Measurements from ENCODE around the gene LIPA. TPM values are rescaled to one million over a fixed set of nuclear protein-coding genes. Genes with fewer than 3 reads are reported as not detected.

Gene LIPA
- total and polyA plus RNA-seq, 10 donors, result 28.6 to 828 (median 337) TPM

GRCh38 chr10:89228146-89228545 is 23.4 kb downstream of the LIPA start:
- no peaks in the 10 kb centered on the region for H3K9me3 ChIP-seq
- H3K36me3 ChIP-seq, result peaks cover 0 to 95% (median 25%) of the 10 kb centered on the region in 6 donors
- H3K27me3 ChIP-seq (replicated peaks in 1 of 7), result no peaks in the 10 kb centered on the region
- intact Hi-C loops (cut with DNase I; ENCODE audit: low total_unique reads), result no loop called here
- no peak overlapping the region for H3K4me3 ChIP-seq
- TF ChIP-seq POLR2AphosphoS5 (IDR thresholded peaks at IDR 0.05) (no peak), CTCF (IDR thresholded peaks at IDR 0.05 in 8 of 11, conservative IDR thresholded peaks at IDR 0.05 in 3 of 11) (no peak), POLR2A (IDR thresholded peaks at IDR 0.05) (no peak)
- 93 to 97% (median 95%) methylated on average over 3 of the region's 3 CpGs for WGBS, 5 donors
- H3K27ac ChIP-seq, result no peak overlapping the region
- peaks cover 0 to 15% (median 6%) of the 10 kb centered on the region in 6 donors for H3K4me1 ChIP-seq
- DNase-seq, result no peak

GRCh38 chr10:89226891-89227290 is 24.7 kb downstream of the LIPA start:
- Histone ChIP-seq H3K4me1 (peaks cover 0 to 15% (median 6%) of the 10 kb centered on the region in 6 donors), H3K27me3 (replicated peaks in 1 of 7) (no peaks in the 10 kb centered on the region), H3K4me3 (no peak overlapping the region), H3K36me3 (peaks cover 0 to 95% (median 22%) of the 10 kb centered on the region in 6 donors), H3K27ac (no peak overlapping the region), H3K9me3 (no peaks in the 10 kb centered on the region)
- no peak for TF ChIP-seq POLR2A (IDR thresholded peaks at IDR 0.05)
- 93 to 100% (median 100%) methylated on average over 1 of the region's 1 CpG for WGBS, 5 donors
- intact Hi-C loops (cut with DNase I; ENCODE audit: low total_unique reads), result no loop called here
- no peak for DNase-seq

- H3K4me1 ChIP-seq, result peaks cover 0 to 15% (median 6%) of the 10 kb centered on the region in 6 donors
- peak in 8 of 11 experiments; percentile 17 to 61 (median 49) for TF ChIP-seq CTCF (IDR thresholded peaks at IDR 0.05 in 8 of 11, conservative IDR thresholded peaks at IDR 0.05 in 3 of 11)
- no peak for TF ChIP-seq POLR2A (IDR thresholded peaks at IDR 0.05)
- TF ChIP-seq POLR2AphosphoS5 (IDR thresholded peaks at IDR 0.05), result peak in 2 of 3 donors; percentile 49 to 75
- intact Hi-C loops (cut with DNase I; ENCODE audit: low total_unique reads), result no loop called here
- H3K27me3 ChIP-seq (replicated peaks in 1 of 7), result no peaks in the 10 kb centered on the region
- no peaks in the 10 kb centered on the region for H3K9me3 ChIP-seq
- DNase-seq, result no peak
- peaks cover 0 to 96% (median 29%) of the 10 kb centered on the region in 6 donors for H3K36me3 ChIP-seq
- H3K4me3 ChIP-seq, result peak overlapping the region in 3 of 8 donors; percentile 6 to 21 (median 13)
- WGBS, 5 donors, result 41 to 62% (median 55%) methylated on average over 18 of the region's 18 CpGs
- H3K27ac ChIP-seq, result peak overlapping the region in 7 of 8 donors; percentile 55 to 83 (median 72)
Observed at GRCh38 chr10:89224739-89225443, 26.7 kb downstream of the LIPA start.

- no peak for DNase-seq
- TF ChIP-seq POLR2A (IDR thresholded peaks at IDR 0.05), result no peak
- no peak for TF ChIP-seq CTCF (IDR thresholded peaks at IDR 0.05 in 8 of 11, conservative IDR thresholded peaks at IDR 0.05 in 3 of 11)
- TF ChIP-seq POLR2AphosphoS5 (IDR thresholded peaks at IDR 0.05), result no peak
- Histone ChIP-seq H3K36me3 (peaks cover 0 to 78% (median 23%) of the 10 kb centered on the region in 6 donors), H3K27me3 (replicated peaks in 1 of 7) (no peaks in the 10 kb centered on the region), H3K4me3 (no peak overlapping the region), H3K4me1 (peaks cover 9 to 26% (median 15%) of the 10 kb centered on the region in 6 donors), H3K9me3 (no peaks in the 10 kb centered on the region), H3K27ac (no peak overlapping the region)
- intact Hi-C loops (cut with DNase I; ENCODE audit: low total_unique reads), result no loop called here
- WGBS, 5 donors, result 76 to 96% (median 83%) methylated on average over 2 of the region's 2 CpGs
Observed at GRCh38 chr10:89221919-89222318, 29.7 kb downstream of the LIPA start.
